H1 (cell line): ENCODE data around the gene GUCY2C. TPM values are rescaled to one million over a fixed set of nuclear protein-coding genes. Genes with fewer than 3 reads are reported as not detected.

Experiments
- CTCF ChIA-PET: fragments of 300-600 bp; sonication (Branson Sonifier 250); formaldehyde crosslinking; loops from one replicate; lab custom pipeline; 2021; ENCODE audit not compliant: partially characterized antibody; lab: Charles Lee
- POLR2A ChIA-PET: fragments of 300-600 bp; sonication (Branson Sonifier 250); formaldehyde crosslinking; loops from one replicate; lab custom pipeline; 2021; ENCODE audit warnings: inconsistent platforms; ENCODE audit not compliant: partially characterized antibody; lab: Charles Lee
- DNase-seq, 2 experiments: peaks; one replicate each; pipeline versions ENCODE4 v3.0.0 to v3.0.0-alpha.2; 2010 to 2022; ENCODE audit warnings: low spot score in 2 of 2, low read depth in 1 of 2, mixed read lengths in 1 of 2
- FAIRE-seq: peaks from 2 replicates; lab custom pipeline; 2011; peaks lifted over from hg19 to GRCh38; lab: Jason Lieb, UNC
- H2AFZ ChIP-seq: 2 replicates; pipeline ENCODE4 v1.8.1; 2012; ENCODE audit warnings: low read length, inconsistent platforms
- H2AK5ac ChIP-seq: 2 replicates; pipeline ENCODE4 v1.6.1; 2013; ENCODE audit warnings: low read depth, low read length
- H2BK120ac ChIP-seq: replicated peaks from 2 replicates; pipeline ENCODE3; 2013; ENCODE audit warnings: low read depth, low read length, inconsistent platforms
- H2BK12ac ChIP-seq: 2 replicates; pipeline ENCODE4 v1.6.1; 2013; ENCODE audit warnings: low read depth, low read length
- H2BK15ac ChIP-seq: 2 replicates; pipeline ENCODE4 v1.6.1; 2013; ENCODE audit warnings: low read length
- H2BK20ac ChIP-seq: 2 replicates; pipeline ENCODE4 v1.6.1; 2013; ENCODE audit warnings: low read length
- H2BK5ac ChIP-seq: 2 replicates; pipeline ENCODE4 v1.6.1; 2013; ENCODE audit warnings: low read depth, low read length
- H3K14ac ChIP-seq: 2 replicates; pipeline ENCODE4 v1.6.1; 2013; ENCODE audit warnings: inconsistent platforms; ENCODE audit not compliant: insufficient read length
- H3K18ac ChIP-seq: 2 replicates; pipeline ENCODE4 v1.6.1; 2013; ENCODE audit warnings: low read length; ENCODE audit errors: extremely low read depth
- H3K23ac ChIP-seq: 2 replicates; pipeline ENCODE4 v1.6.1; 2013; ENCODE audit warnings: inconsistent platforms; ENCODE audit not compliant: insufficient read length
- H3K23me2 ChIP-seq: 2 replicates; pipeline ENCODE4 v1.6.1; 2013; ENCODE audit warnings: low read depth, low read length
- H3K27ac ChIP-seq: 2 replicates; pipeline ENCODE4 v1.6.1; 2011; ENCODE audit warnings: low read depth, low read length, inconsistent platforms
- H3K27me3 ChIP-seq, 4 experiments: replicated peaks in 1 of 4; 1 replicate in 1 of 4; 2 replicates in 3 of 4; pipeline versions ENCODE4 v1.6.1 to v1.8.1; 2011 to 2013; ENCODE audit warnings: low read length in 3 of 4, mild to moderate bottlenecking in 3 of 4, inconsistent platforms in 2 of 4, mixed read lengths in 2 of 4, moderate library complexity in 1 of 4; ENCODE audit not compliant: control insufficient read depth in 3 of 4, insufficient read depth in 3 of 4; ENCODE audit errors: extremely low read depth in 1 of 4
- H3K36me3 ChIP-seq, 4 experiments: 2 replicates each; pipeline versions ENCODE4 v1.6.1 to v1.8.1; 2011 to 2013; ENCODE audit warnings: mild to moderate bottlenecking in 4 of 4, low read length in 3 of 4, moderate library complexity in 2 of 4, control low read depth in 1 of 4, inconsistent platforms in 1 of 4; ENCODE audit not compliant: insufficient read depth in 4 of 4, control insufficient read depth in 2 of 4
- H3K4ac ChIP-seq: replicated peaks from 2 replicates; pipeline ENCODE3; 2013; ENCODE audit warnings: low read length, low read depth, mixed read lengths, inconsistent platforms; ENCODE audit not compliant: insufficient read length
- H3K4me1 ChIP-seq, 4 experiments: replicated peaks in 1 of 4; 1 replicate in 1 of 4; 2 replicates in 3 of 4; pipeline versions ENCODE4 v1.6.1 to v1.8.1; 2011 to 2013; ENCODE audit warnings: low read length in 3 of 4, inconsistent platforms in 2 of 4, mixed read lengths in 1 of 4; ENCODE audit not compliant: insufficient read depth in 4 of 4, control insufficient read depth in 3 of 4
- H3K4me2 ChIP-seq, 2 experiments: 2 replicates each; pipeline versions ENCODE4 v1.6.1 to v1.8.1; 2011 to 2013; ENCODE audit warnings: low read depth in 2 of 2, low read length in 2 of 2, control low read depth in 1 of 2, inconsistent platforms in 1 of 2, mild to moderate bottlenecking in 1 of 2; ENCODE audit not compliant: insufficient read depth in 1 of 2
- H3K4me3 ChIP-seq, 4 experiments: fragments of 200-600, 300-600 bp in 1 of 4; sonication (generic), shearing (Covaris generic), sonication (Bioruptor Twin) in 1 of 4; 2 replicates each; pipeline versions ENCODE4 v1.5.1 to v1.8.1; 2011 to 2016; ENCODE audit warnings: low read length in 4 of 4, low read depth in 3 of 4, control low read depth in 2 of 4, inconsistent platforms in 2 of 4, mild to moderate bottlenecking in 2 of 4, mixed read lengths in 1 of 4, moderate library complexity in 1 of 4; ENCODE audit not compliant: insufficient read depth in 2 of 4; ENCODE audit errors: extremely low read depth in 1 of 4
- H3K56ac ChIP-seq: replicated peaks from 2 replicates; pipeline ENCODE3; 2013; ENCODE audit warnings: low read depth, mild to moderate bottlenecking, mixed read lengths, low read length, inconsistent platforms; ENCODE audit not compliant: insufficient read length
- H3K79me1 ChIP-seq: 2 replicates; pipeline ENCODE4 v1.6.1; 2013; ENCODE audit warnings: low read depth, low read length, control low read depth
- H3K79me2 ChIP-seq, 2 experiments: 2 replicates each; pipeline versions ENCODE4 v1.6.1 to v1.8.1; 2012 to 2013; ENCODE audit warnings: low read length in 2 of 2, mild to moderate bottlenecking in 2 of 2, inconsistent platforms in 1 of 2; ENCODE audit not compliant: insufficient read depth in 2 of 2, control insufficient read depth in 1 of 2
- H3K9ac ChIP-seq, 4 experiments: replicated peaks in 1 of 4; 1 replicate in 1 of 4; 2 replicates in 3 of 4; pipeline versions ENCODE4 v1.6.1 to v1.8.1; 2011 to 2013; ENCODE audit warnings: low read depth in 3 of 4, low read length in 3 of 4, control low read depth in 2 of 4, mild to moderate bottlenecking in 2 of 4, moderate library complexity in 2 of 4, inconsistent platforms in 1 of 4; ENCODE audit errors: extremely low read depth in 1 of 4
- H3K9me3 ChIP-seq, 2 experiments: 2 replicates each; pipeline versions ENCODE4 v1.6.1 to v1.8.1; 2012 to 2013; ENCODE audit warnings: mild to moderate bottlenecking in 2 of 2, moderate library complexity in 2 of 2, control low read depth in 1 of 2, inconsistent platforms in 1 of 2, low read depth in 1 of 2, low read length in 1 of 2, mixed read lengths in 1 of 2; ENCODE audit not compliant: insufficient read depth in 2 of 2
- H4K20me1 ChIP-seq, 2 experiments: replicated peaks in 1 of 2; 2 replicates each; pipeline versions ENCODE3 to v1.8.1; 2011 to 2013; ENCODE audit warnings: inconsistent platforms in 2 of 2, low read length in 2 of 2, mild to moderate bottlenecking in 1 of 2; ENCODE audit not compliant: insufficient read depth in 2 of 2, control insufficient read depth in 1 of 2
- H4K5ac ChIP-seq: 2 replicates; pipeline ENCODE4 v1.6.1; 2013; ENCODE audit warnings: low read length, low read depth, mixed read lengths, inconsistent platforms; ENCODE audit not compliant: insufficient read length
- H4K8ac ChIP-seq: 2 replicates; pipeline ENCODE4 v1.8.0; 2013; ENCODE audit warnings: mild to moderate bottlenecking, moderate library complexity, low read length, inconsistent platforms; ENCODE audit not compliant: insufficient read depth; ENCODE audit errors: extremely low read depth
- H4K91ac ChIP-seq: replicated peaks from 2 replicates; pipeline ENCODE3; 2013; ENCODE audit warnings: low read length, mixed read lengths, inconsistent platforms; ENCODE audit not compliant: insufficient read length
- CHD1 ChIP-seq: IDR thresholded peaks from 2 replicates; pipeline ENCODE4 v1.6.1; 2012; ENCODE audit warnings: low read depth, low read length, improper control_type of control experiment
- EGR1 ChIP-seq: IDR thresholded peaks from 2 replicates; pipeline ENCODE4 v1.6.1; 2011; ENCODE audit warnings: low read depth, low read length, borderline replicate concordance
- JUND ChIP-seq: IDR thresholded peaks from 2 replicates; pipeline ENCODE4 v1.6.1; 2011; ENCODE audit warnings: mild to moderate bottlenecking, improper control_type of control experiment, low read length
- PHF8 ChIP-seq: fragments of 200-600 bp; sonication (generic); conservative IDR thresholded peaks from 2 replicates; pipeline ENCODE4 v1.7.1; 2012; ENCODE audit warnings: low read depth, mild to moderate bottlenecking, inconsistent platforms, low read length, moderate library complexity
- POLR2AphosphoS5 ChIP-seq: IDR thresholded peaks from 2 replicates; pipeline ENCODE4 v1.6.1; 2011; ENCODE audit warnings: low read depth, low read length
- SIN3A ChIP-seq, 2 experiments: IDR thresholded peaks in 1 of 2; conservative IDR thresholded peaks in 1 of 2; 2 replicates each; pipeline ENCODE4 v1.6.1; 2011 to 2012; ENCODE audit warnings: low read length in 2 of 2, improper control_type of control experiment in 1 of 2, low read depth in 1 of 2, mild to moderate bottlenecking in 1 of 2
- SIX5 ChIP-seq: IDR thresholded peaks from 2 replicates; pipeline ENCODE4 v1.6.1; 2011; ENCODE audit warnings: mild to moderate bottlenecking, low read depth, low read length
- SUZ12 ChIP-seq: fragments of 200-600 bp; sonication (generic); IDR thresholded peaks from 2 replicates; pipeline ENCODE4 v1.6.1; 2012; ENCODE audit warnings: mild to moderate bottlenecking, inconsistent platforms, low read length, moderate library complexity, mixed read lengths
- TCF12 ChIP-seq: IDR thresholded peaks from 2 replicates; pipeline ENCODE4 v1.6.1; 2011; ENCODE audit warnings: low read depth, mild to moderate bottlenecking, low read length
- YY1 ChIP-seq: IDR thresholded peaks from 2 replicates; pipeline ENCODE4 v1.6.1; 2011; ENCODE audit warnings: low read depth, mild to moderate bottlenecking, low read length
- WGBS, 2 experiments: shearing (Covaris generic) in 1 of 2; methylation state at CpG; one replicate each; pipeline versions ENCODE4 v1.1.6 to v1.1.7; 2013 to 2015; ENCODE audit warnings: low lambda C conversion rate in 2 of 2, mixed read lengths in 2 of 2, inconsistent platforms in 1 of 2, low coverage in 1 of 2, missing lambda C conversion rate in 1 of 2; ENCODE audit not compliant: insufficient replicate concordance in 2 of 2, insufficient coverage in 1 of 2, insufficient read length in 1 of 2; ENCODE audit errors: extremely low coverage in 1 of 2, missing lambda C conversion rate in 1 of 2; 5-methylcytosine and 5-hydroxymethylcytosine counted together
- polyA plus RNA-seq, 7 experiments: library from polyadenylated mRNA; depleted of rRNA in 3 of 7; stranded (reverse) in 5 of 7; unstranded in 2 of 7; fragments of >200 nt in 5 of 7; fragments of 200-250 nt in 2 of 7; gene quantifications; 1 replicate in 5 of 7; 2 replicates in 1 of 7; 4 replicates in 1 of 7; pipeline versions ENCODE4 v1.2.1 to v1.2.3, GENCODE V29; 2011 to 2013; ENCODE audit warnings: missing spikeins in 2 of 7, mixed read lengths in 2 of 7
- total RNA-seq: library from RNA; stranded (reverse); fragmentation: NEBNext Ultra II Directional; extraction: Animal tissue kit (Norgen Biotek cat#: 25700); gene quantifications from 2 replicates; pipeline ENCODE4 v1.2.1, GENCODE V29; 2021

The GUCY2C gene
- total and polyA plus RNA-seq, 2 of the 8 experiments (the other 6 are each of a cell fraction or from before 2014, with no cell fraction given) = 1.9 to 3.2 TPM

DNA sequence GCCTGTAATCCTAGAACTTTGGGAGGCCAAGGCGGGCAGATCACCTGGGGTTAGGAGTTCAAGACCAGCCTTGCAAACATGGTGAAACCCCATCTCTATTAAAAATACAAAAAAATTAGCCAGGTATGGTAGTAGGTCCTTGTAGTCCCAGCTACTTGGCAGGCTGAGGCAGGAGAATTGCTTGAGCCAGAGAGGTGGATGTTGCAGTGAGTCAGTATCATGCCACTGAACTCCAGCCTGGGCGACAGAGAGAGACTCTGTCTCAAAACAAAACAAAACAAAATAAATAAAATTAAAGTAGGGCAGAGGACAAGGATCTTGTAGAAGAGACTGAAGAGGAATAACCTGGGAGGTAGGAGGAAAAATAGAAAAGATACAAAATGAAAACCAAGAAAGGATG, 45.5 kb upstream of the GUCY2C start:
- POLR2A ChIA-PET = interaction anchor here (0.8 to 0.9 kb wide), 2 partner anchors 14 to 33 kb away, joined by 3 read pairs; no protein-coding TSS in a partner anchor
- Histone ChIP-seq H3K9ac (no peak overlapping the region), H3K9me3 (peaks cover 21 to 24% of the 10 kb centered on the region in 2 experiments; a peak in 3 of 4 replicates), H2BK15ac (no peak overlapping the region), H2BK20ac (no peak overlapping the region), H4K8ac (no peak overlapping the region), H3K14ac (no peak overlapping the region), H4K20me1 (no peaks in the 10 kb centered on the region)
- FAIRE-seq (no peak), DNase-seq (no peak)
- WGBS, 2 experiments = 89% methylated on average over 2 of the region's 2 CpGs; no CpG with 5 or more reads in 1 of the 2 experiments
- TF ChIP-seq SUZ12 = no peak
- TF ChIP-seq JUND = no peak
- no peak for TF ChIP-seq POLR2AphosphoS5
- no peak for TF ChIP-seq PHF8
- no peak for TF ChIP-seq TCF12
- no peak for TF ChIP-seq CHD1
- no peak for TF ChIP-seq EGR1
- no peak for TF ChIP-seq SIN3A (conservative IDR thresholded peaks at IDR 0.05 in 1 of 2, IDR thresholded peaks at IDR 0.05 in 1 of 2; ENCODE audit: low read depth in 1 of 2, low read length in 2 of 2)
- TF ChIP-seq SIX5 = no peak
- no peak for TF ChIP-seq YY1
- TF ChIP-seq, all 59 proteins: peak for 0
- Histone ChIP-seq H3K4me1 (no peaks in the 10 kb centered on the region), H2BK120ac (no peak overlapping the region), H3K4me2 (no peak overlapping the region), H3K4ac (no peak overlapping the region), H3K23ac (no peak overlapping the region), H3K56ac (no peak overlapping the region), H3K4me3 (no peak overlapping the region), H2AFZ (no peak overlapping the region), H3K79me2 (no peaks in the 10 kb centered on the region), H3K36me3 (no peaks in the 10 kb centered on the region; a peak in 1 of 8 replicates), H3K27me3 (no peaks in the 10 kb centered on the region), H2AK5ac (no peak overlapping the region), H3K18ac (no peak overlapping the region), H3K27ac (no peak overlapping the region), H3K23me2 (no peaks in the 10 kb centered on the region), H2BK12ac (no peak overlapping the region), H2BK5ac (no peak overlapping the region), H3K79me1 (no peaks in the 10 kb centered on the region), H4K5ac (no peak overlapping the region), H4K91ac (no peak overlapping the region)
- CTCF ChIA-PET = interaction anchor here (1.9 kb wide), 1 partner anchor 27 kb away, joined by 6 read pairs; no protein-coding TSS in a partner anchor
